Measurements from ENCODE around the gene PTPRD.

PTPRD gene

DNA sequence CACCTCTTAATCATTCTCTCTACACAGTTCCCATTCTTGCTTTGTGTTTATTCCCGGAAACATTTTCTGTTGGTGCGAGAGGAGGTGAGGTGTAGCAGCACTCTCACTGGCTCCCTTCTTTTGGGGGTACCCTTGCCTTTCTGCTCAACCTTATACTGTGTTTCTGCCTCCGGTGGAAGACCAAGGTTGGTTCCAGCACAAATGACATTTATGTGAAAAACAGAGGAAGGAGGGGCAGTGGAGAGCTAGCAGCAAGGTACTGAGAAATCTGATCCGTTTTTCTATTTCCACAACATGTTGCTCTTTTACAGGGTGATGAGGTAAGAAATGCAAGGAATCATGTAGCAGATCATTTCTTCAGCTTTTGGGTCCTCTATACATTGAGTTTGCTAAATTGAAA, 2165.2 kb downstream of the PTPRD start:
- DNase-seq, result no peak

DNA sequence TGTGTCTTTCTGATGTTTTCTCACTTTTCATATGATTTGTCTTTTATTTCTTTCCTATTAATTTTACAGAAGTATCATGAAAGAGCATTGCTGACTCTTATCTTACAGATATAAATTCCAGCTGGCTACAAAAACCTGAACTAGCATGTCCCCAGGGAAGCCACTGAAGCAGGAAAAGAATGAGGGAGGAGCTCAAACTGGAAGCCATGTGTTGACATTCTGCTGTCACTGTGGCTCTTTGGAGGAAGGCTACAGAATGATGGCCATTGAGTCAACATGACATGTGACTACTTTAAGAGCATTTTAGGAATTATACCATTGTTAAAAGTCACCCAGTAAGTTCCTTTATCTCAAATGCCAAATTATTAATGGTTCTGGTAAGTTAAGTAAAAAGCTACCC, 2174.9 kb downstream of the PTPRD start:
- DNase-seq, result no peak

DNA sequence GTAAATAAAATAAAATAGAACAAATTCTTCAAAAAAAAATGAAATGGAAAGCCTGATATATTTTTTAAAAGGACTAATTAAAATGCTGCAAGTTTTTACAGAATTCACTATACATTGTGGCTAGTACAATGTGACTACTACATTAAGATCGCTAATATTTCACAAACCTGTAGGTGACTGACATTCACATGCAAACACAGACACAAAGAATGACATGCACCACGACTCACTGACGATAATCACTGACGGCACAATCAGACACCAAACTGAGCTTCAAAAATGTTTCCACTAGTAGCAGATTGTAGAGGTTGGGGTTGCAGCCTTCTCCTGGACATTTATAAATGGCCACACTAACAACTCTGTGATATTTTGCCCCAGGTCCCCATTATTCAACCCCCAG, 2175.5 kb downstream of the PTPRD start:
- DNase-seq, result no peak

DNA sequence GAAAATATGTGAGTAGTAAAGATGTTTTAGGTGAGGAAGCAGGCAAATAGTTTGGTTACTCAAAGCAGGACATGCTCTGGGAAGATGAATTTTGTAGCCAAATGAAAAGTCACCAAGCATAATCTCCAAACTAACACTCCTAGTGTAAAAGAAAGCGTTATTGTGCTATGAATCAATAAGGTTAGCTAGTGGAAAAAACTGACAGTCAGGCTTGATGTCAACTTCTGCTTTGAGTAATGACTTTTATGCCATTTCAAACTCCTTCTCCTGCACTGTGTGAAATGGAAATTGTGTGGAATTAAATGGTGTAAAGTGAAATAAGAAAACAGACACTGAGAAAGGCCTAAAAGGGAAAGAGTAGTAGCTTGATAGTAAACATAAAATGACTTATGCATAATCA, 2176.0 kb downstream of the PTPRD start:
- DNase-seq, result no peak

DNA sequence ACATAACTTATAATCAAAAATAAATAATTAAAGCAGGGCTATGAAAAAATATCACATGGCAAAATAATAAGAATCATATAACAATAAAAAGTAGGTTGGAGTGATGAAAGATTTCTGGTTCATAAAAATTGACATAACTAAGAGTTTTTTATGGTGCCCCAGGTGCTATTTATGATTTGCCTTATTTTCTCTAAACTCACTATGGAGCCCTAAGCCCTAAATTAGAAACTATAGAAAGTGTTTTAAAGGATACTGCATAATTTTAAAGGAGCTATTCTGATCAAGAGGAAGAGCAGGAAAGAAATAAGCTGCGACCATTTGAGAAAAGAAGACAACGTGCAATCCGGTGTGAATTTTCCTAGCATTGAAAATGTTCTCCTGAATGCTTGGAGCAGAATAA, 2178.2 kb downstream of the PTPRD start:
- no peak for DNase-seq

DNA sequence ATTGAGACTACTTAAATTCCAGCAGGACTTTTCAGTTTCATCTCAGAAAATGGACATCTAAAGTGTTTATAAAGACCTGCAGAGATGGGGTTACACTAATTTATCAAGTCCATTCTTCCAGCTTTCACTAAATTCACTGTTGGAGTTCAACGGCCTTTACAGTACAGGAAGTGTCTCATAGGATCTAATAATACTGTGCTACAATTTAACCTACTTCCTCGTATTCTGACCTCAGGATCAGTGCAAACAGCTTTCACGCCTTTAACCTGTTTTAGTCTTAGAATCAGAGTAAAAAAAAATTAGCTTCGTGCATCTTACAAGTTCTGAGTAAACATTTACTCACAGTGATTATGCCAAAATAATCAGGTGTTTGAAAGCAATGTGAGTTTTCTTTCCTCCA, 2180.6 kb downstream of the PTPRD start:
- DNase-seq, result no peak

DNA sequence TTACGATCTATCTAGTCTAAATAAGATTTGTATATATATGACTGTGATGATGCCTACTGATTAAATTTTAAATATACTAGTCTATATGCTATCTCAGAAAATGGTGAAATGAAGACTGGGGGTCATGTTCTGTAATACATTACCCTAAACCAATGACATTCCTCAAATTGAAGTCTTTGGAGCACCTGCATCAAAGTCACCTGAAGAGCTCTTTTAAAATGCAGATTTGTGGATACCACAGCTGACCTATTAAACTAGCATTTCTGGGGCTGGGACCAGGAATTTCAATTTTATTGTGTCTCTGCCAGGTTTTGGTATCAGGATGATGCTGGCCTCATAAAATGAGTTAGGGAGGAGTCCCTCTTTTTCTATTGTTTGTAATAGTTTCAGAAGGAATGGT, 2181.3 kb downstream of the PTPRD start:
- DNase-seq, result no peak

DNA sequence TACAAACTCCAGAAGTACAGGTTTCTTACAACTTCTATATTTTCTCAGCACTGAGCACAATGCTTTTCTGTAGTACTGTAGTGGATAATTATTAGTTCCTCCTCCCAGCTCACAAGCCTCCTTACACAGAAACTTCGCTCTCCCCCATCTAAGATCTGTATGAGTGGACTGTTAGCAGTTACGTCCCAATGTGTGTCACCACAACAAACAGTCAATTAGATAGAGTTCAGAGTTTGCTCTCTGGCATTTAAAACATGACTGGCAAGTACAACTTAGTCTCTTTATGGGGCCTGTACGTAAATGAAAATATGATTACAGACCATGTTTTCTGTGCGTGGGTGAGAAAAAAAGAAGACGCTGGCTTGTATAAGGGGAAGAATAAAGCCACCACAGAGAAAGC, 2181.9 kb downstream of the PTPRD start:
- no peak for DNase-seq

DNA sequence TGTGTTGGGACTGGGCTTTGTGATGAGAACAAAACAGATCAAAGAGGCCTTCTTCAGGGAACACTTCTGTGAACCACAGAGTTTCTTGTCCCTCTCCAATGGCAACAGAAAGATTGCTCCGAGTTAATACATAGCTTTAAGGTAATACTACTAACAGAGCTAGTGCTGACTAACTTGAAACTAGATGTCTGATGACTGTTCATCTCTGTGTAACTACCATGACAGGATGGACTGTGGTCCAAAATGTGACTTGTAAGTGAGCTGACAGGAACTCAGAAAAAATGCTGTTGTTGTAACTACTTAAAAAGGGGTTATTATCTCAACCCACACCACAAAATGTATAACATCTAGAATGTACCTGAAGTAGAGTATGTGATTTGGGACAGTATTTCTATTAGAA, 2183.0 kb downstream of the PTPRD start:
- DNase-seq, result no peak

DNA sequence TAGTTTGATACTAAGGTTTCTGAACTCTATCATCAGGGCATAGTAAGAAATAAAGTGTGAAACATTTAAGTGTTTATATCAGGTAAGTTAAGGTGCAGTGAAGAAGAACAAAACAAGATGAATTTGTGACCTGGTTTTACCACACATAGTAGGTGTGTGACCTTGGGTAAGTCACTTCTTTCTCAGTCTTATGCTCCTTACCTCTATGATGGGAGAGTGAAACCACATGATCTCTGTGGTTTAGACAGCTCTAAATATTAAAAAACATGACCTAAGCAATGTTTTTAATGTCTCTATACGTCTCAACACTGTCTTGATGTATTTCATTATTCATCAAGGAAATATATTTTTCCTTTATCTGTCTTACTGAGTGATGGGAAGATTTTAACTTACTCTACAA, 2183.6 kb downstream of the PTPRD start:
- DNase-seq, result no peak

DNA sequence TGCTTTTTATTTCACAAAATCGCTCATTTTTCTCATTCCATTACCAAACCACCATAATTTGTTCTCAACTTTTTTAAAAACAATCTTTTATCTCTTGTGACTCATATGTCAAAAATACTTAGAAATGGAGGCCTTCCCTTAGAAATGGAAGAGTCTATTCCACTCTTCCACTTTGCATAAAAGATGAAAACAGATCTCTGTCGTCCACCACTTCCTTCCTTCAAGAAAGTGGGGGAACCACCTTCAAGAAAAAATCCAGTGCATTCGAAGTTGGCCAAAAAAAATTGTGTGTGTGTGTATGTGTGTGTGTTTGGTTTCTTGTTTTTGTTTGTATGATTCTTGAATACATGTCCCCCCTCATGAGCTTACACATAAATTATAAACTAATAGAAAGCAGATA, 2184.4 kb downstream of the PTPRD start:
- no peak for DNase-seq

DNA sequence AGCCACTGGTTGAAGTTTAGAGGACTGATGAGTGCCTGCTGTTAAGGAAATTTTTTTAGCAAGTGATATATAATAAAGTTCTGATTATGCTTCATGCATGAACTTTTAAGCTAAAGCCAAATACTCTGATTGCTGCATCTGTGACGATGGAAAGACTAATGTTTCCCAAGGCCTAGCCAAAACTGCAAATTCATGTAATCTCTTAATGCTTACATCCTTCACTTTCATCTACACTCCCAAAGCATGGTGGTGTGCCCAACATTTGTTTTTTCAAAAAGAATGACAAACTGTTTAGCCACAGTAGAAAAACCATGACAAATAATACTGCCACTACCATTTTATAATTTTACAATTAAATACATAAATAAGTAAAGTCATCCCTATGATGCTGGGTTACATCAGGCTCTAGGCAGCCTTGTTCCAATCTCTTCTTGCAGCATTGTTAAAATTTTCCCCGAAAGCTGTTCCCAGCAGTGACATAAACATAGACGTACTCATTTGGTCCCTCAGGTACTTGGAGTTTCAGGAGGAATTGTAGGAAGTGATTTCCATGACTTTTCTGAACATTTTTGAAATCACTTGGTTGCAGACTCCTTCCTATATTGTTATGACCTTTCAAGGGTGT, 2187.9 kb downstream of the PTPRD start:
- no peak for DNase-seq

DNA sequence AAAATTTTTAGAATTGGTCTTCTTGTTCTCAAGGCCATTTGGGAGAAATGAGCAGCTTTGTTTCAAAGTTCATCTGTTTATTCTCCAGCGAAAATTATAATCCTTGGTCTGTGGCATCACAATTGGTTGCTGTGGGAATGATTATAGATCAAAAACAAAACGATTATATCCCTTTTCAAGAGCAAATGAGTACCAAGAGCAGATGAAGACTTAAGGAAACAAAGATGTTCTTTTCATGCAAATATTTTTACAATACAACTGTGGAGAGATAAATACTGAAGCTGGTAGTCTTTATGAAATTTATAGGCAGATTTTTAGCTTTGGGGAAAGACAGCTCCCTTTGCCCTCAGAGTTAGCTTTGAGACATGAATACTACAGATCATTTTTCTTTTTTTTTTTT, 2192.4 kb downstream of the PTPRD start:
- DNase-seq, result no peak

DNA sequence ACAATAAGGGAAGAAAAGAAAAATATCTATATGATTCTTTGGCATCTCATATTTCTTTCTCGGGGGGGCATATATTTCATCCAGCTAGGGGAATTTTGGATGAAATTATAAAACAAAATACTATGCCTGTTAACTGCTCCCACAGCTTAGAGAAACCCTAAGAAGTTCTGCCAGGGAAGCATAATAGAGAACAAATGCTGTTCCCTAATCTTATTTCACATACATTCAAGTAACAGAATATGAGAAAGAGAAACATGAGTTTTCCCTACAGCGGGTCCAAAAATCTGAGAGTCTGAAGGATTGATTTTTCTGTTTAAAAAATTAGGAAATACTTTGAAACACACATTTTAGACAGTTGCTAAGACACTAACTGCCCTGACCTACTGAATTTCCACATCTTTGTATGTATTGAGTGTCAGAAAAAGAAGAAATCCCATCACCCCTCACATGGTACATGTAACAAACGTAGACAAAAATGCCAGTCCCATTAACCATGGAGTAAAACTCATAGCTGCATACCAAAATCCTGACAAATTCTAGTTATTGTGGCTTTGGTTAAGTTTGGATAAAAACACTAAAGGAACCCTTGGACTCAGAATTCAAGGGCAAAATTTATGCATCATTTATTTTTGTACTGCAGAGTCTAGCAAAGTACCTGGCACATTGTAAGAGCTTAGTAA, 2193.1 kb downstream of the PTPRD start:
- DNase-seq, result no peak

DNA sequence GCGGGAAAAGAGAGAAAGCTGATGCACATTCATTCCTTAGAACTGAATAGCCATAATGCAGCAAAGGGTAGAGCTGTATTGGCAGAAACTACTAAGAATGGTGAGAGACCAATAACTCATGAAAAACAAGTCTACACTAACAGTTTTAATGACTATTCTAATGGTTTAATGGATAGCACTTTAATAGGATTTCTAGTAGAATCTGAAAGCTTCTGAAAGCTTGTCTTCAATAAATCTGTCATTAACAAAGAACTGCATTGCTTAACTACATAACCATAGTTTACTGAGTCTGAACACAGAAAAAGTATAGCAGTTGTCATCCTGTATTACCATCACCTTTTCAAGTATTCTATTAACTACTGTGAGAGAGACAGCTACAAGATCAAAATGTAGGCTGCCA, 2195.5 kb downstream of the PTPRD start:
- no peak for DNase-seq

DNA sequence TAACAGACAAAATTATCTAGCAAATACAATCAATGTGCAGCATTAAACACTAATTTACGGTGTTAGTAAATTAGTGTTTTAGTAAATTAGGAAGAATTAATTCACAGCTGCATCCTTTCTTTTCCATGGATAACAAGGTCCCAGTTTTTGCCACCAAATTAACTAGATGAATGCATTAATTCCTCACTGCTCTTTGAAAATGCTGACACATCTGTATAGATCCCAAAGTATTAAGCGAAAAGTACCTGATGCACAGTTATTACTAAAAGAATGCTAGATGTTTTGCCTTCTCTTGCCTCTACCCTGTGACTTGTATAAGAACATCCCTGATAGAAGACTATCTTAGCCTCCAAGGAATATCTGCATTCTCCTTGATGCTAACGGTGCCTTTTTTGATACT, 2200.5 kb downstream of the PTPRD start:
- no peak for DNase-seq

DNA sequence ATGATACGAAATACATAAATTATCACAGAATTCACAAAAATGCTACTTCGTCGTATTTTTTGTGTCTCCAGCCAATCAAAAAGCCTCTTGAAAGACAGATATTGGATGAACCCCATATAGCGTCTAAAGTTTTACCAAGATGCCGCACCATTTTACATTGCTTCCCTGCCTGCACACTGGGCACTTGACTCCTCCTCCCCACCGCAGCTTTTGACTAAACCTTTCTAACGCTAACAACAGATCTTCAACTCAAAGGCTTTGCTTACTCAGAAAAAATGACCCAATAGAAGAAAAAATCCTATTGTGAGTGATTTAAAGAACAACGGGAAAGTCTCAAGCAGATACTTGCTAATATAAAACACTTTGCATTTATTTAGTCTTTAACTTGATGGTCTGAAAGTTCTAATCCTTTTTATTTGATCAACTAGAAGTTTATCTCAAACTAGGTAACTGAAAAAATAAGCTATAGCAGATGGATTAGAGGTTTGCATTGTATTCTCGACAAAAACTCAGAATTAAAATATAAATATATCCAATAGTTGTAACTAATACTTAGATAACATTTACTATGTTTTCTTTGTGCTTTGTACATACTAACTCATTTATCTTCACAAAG, 2204.1 kb downstream of the PTPRD start:
- no peak for DNase-seq

DNA sequence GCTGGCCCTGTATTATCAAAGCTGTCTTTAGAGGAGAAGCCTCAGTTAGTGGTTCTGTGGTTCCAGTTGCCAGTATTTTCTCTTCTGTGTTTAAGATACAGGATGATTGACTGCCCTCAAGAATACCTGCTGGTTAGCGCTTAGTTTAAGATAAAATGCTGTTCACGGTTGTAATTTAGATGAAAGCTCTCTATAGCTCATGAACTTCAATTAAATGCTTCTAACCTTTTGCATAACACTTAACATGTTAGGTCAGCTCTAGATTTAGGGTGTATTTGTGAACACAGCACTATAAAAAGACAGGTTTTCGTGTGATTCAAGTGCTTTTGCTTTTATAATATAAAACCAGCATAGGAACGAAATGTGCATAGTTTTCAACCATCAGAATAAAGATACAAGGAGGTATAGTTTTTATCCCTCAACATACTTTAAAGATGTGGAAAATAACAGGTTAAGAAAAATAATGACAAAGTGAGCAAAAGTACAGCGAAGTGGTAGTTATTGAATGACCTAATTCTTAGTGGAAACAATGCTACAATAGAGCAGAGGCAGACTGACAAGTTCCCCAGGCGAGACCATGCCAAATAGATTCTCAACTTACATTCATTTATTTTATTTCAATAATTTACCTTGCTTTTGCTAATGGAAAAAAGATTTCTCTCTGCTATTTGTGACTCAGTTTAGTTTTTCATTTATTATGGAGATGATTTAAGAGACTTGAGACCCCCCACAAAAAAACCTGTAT, 2210.7 kb downstream of the PTPRD start:
- DNase-seq, result no peak

DNA sequence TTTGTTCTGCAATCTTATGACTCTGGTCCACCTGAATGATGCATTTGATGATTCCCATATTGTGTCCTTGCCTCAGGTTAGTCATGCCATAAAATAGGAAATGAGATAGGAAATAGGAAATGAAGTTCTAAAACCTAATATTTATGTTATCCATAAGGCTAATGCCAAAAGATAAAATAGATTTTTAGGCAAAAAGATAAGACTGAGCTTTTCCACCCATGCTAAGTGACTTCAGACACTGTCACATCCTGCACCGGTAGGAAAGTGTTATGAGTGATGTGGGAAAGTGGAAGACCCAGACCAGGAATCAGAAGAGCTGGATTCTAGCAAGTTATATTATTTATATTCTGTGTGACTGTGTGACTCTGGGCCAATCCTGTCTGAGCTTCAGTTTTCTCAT, 2212.4 kb downstream of the PTPRD start:
- DNase-seq, result no peak

DNA sequence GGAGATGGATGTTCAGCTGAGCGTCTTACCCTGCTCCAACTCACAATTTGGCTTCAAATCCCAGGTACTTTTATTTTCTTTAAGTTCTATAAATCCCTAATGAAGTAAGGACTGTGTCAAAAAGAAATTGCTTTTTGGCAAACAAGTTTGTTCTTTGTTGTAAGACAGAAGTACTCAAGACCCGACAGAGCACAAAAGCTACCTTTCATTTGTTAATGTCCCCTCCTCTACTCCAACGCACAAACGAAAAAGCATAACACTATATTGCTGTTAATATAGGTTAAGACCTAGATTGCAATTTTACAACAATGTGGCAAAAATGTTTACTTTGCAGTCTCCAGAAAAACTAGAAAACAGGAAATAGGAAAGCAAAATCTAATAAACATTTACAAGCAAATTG, 2217.8 kb downstream of the PTPRD start:
- no peak for DNase-seq

DNA sequence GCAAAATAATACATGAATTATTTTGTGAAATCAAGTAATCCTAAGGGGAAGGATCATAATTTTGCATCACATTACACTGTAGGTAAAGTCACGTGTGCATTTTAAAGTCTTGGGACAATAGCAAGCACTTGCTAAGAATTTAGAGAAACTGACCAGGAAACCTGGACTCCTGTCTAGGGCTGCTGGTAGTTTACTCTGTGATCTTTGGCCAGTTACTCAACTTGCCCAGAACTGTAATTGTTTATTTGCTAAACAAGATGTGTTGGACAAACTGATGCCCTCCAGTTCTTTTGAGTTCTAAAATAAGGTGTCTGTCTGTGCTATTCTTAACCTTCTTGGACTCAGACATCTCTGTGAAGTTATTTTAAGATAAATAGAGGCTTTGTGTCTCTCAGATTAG, 2218.5 kb downstream of the PTPRD start:
- no peak for DNase-seq

DNA sequence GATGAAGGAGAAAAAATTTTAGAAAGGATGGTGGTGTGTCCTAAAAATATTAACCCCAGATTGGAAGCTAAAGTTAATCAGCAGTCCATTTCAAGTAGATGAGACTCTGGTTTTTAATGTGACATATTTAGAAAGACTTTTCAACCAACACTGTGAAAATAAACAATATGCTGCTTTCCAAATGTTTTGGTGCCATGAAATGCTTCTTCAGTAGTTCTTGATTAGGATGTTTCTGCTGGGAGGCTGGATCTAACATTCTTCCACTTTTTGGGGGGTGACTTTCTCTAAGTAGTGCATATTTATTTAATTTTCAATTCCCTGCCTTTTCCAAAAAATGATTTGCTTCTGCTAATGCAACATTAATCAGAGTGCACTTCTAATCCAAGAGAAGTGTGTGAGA, 2219.9 kb downstream of the PTPRD start:
- no peak for DNase-seq

DNA sequence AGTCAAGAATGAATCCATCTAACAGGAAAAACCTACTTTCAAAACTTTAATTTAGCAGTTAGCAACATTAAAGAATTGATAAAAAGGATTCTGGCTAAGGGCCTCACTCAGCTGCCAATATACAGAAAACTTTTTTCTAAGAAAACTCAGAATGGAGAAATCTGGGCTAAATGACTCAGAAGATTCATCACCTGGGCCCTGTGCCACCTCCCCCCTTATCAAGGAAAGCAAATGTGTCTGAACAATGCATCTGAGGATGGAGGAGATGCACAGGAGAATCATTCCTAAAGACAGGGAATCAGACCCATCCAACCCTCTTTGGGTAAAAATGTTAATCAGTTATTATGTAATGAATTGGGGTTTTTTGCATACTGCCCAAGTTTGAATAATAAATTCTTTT, 2221.2 kb downstream of the PTPRD start:
- no peak for DNase-seq

DNA sequence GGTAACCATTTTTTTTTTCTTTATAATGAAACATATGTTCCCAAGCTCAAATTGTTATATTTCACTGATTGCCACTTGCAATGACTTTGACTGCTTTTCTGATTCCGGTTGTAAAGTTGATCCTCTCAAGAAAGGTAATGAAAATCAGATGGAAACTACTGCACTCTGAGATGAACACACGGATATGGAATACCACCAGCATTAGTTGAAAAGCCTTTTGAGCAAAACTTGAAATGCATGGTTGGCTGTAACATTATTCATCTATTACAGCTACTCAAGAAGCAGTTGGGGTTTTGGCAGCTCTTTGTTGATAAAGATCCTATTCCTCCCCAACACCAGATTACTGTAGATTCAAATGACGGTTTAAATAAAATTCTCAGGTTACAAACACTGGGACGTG, 2221.7 kb downstream of the PTPRD start:
- no peak for DNase-seq

Measured in activated T-cell treated with anti-CD3 and anti-CD28 coated beads for 4 hours (primary cell).